H1 (cell line): ENCODE measurements around the gene SMTN. TPM values are rescaled to one million over a fixed set of nuclear protein-coding genes. Genes with fewer than 3 reads are reported as not detected.

Source experiments
- CBX5 ChIP-seq: fragments of 300-800, 300-1000 bp; sonication (generic); IDR thresholded peaks from 2 replicates; pipeline ENCODE4 v1.7.1; 2016; ENCODE audit warnings: antibody characterized with exemption, low read length, low read depth
- CHD7 ChIP-seq: fragments of 300-600 bp; sonication (generic); IDR thresholded peaks from 2 replicates; pipeline ENCODE4 v1.7.1; 2012; ENCODE audit warnings: low read length, moderate library complexity, mild to moderate bottlenecking, inconsistent platforms; ENCODE audit not compliant: insufficient replicate concordance
- EP300 ChIP-seq, 2 experiments: IDR thresholded peaks; 1 replicate in 1 of 2; 2 replicates in 1 of 2; pipeline ENCODE4 v1.6.1; 2011 to 2012; ENCODE audit warnings: low read depth in 2 of 2, low read length in 2 of 2, mild to moderate bottlenecking in 2 of 2, borderline replicate concordance in 1 of 2, inconsistent platforms in 1 of 2, moderate library complexity in 1 of 2
- HDAC6 ChIP-seq: IDR thresholded peaks from one replicate; pipeline ENCODE4 v1.7.1; 2012; ENCODE audit warnings: low read depth, mild to moderate bottlenecking, inconsistent platforms, low read length, moderate library complexity
- MAFK ChIP-seq: IDR thresholded peaks from 2 replicates; pipeline ENCODE4 v1.6.1; 2012; ENCODE audit warnings: low read depth, mild to moderate bottlenecking, improper control_type of control experiment, low read length
- MAX ChIP-seq: IDR thresholded peaks from 2 replicates; pipeline ENCODE4 v1.6.1; 2012; ENCODE audit warnings: inconsistent platforms
- RBBP5 ChIP-seq: IDR thresholded peaks from 2 replicates; pipeline ENCODE4 v1.7.1; 2012; ENCODE audit warnings: low read depth, mild to moderate bottlenecking, inconsistent platforms, low read length, moderate library complexity, borderline replicate concordance
- RFX5 ChIP-seq: IDR thresholded peaks from 2 replicates; pipeline ENCODE4 v1.6.1; 2011; ENCODE audit warnings: low read depth, low read length, improper control_type of control experiment, borderline replicate concordance
- RXRA ChIP-seq: IDR thresholded peaks from 2 replicates; pipeline ENCODE4 v1.6.1; 2011; ENCODE audit warnings: low read depth, mild to moderate bottlenecking, low read length, moderate library complexity; ENCODE audit not compliant: insufficient read depth
- SRF ChIP-seq: IDR thresholded peaks from 2 replicates; pipeline ENCODE4 v1.6.1; 2011; ENCODE audit warnings: mild to moderate bottlenecking, low read depth, low read length, moderate library complexity
- TCF12 ChIP-seq: IDR thresholded peaks from 2 replicates; pipeline ENCODE4 v1.6.1; 2011; ENCODE audit warnings: low read depth, mild to moderate bottlenecking, low read length
- polyA plus RNA-seq, 7 experiments: library from polyadenylated mRNA; depleted of rRNA in 3 of 7; stranded (reverse) in 5 of 7; unstranded in 2 of 7; fragments of >200 nt in 5 of 7; fragments of 200-250 nt in 2 of 7; gene quantifications; 1 replicate in 5 of 7; 2 replicates in 1 of 7; 4 replicates in 1 of 7; pipeline versions ENCODE4 v1.2.1 to v1.2.3, GENCODE V29; 2011 to 2013; ENCODE audit warnings: missing spikeins in 2 of 7, mixed read lengths in 2 of 7
- total RNA-seq: library from RNA; stranded (reverse); fragmentation: NEBNext Ultra II Directional; extraction: Animal tissue kit (Norgen Biotek cat#: 25700); gene quantifications from 2 replicates; pipeline ENCODE4 v1.2.1, GENCODE V29; 2021

The SMTN gene
- total and polyA plus RNA-seq, 2 of the 8 experiments (the other 6 are each of a cell fraction or from before 2014, with no cell fraction given), result 12.3 to 20.8 TPM

GRCh38 chr22:31106731-31107177 lies 25.6 kb downstream of the SMTN start (continued):
- TF ChIP-seq CHD7 (no peak), SRF (no peak), TCF12 (no peak), RBBP5 (no peak), RFX5 (no peak), HDAC6 (no peak), MAFK (no peak), CBX5 (no peak), EP300 (IDR thresholded peaks at IDR 0.05; ENCODE audit: borderline replicate concordance in 1 of 2, low read depth in 2 of 2, low read length in 2 of 2) (no peak), RXRA (no peak), MAX (no peak)
